ENCODE results near the gene RNU1-3. TPM values are rescaled to one million over a fixed set of nuclear protein-coding genes. Genes with fewer than 3 reads are reported as not detected.
"Not testable (repeated sequence)": the region's sequence is repeated elsewhere in the genome, so short reads cannot be mapped to it uniquely, and the experiment has no call there.

The RNU1-3 gene
- total RNA-seq, 2 donors from 2014 or later: 3,182 to 3,922 TPM

- not testable (repeated sequence) for DNase-seq; H3K27me3 Mint-ChIP-seq; H3K4me3 Mint-ChIP-seq; H3K36me3 Mint-ChIP-seq (ENCODE audit: low read depth); H3K9me3 ChIP-seq (ENCODE audit: control insufficient read depth, low read length, poor library complexity, severe bottlenecking); ATAC-seq; H3K4me1 Mint-ChIP-seq; H3K27ac Mint-ChIP-seq
Observed at GRCh38 chr1:16687132-16687800, 20.5 kb upstream of the RNU1-3 start.

GRCh38 chr1:16685445-16686371 lies 19.0 kb upstream of the RNU1-3 start:
- H3K27ac Mint-ChIP-seq; H3K4me1 Mint-ChIP-seq; ATAC-seq; DNase-seq; H3K36me3 Mint-ChIP-seq (ENCODE audit: low read depth); H3K27me3 Mint-ChIP-seq; H3K9me3 ChIP-seq (ENCODE audit: control insufficient read depth, low read length, poor library complexity, severe bottlenecking): not testable (repeated sequence)
- H3K4me3 Mint-ChIP-seq: peak overlapping the region; percentile 28

GRCh38 chr1:16684738-16685337 lies 18.1 kb upstream of the RNU1-3 start:
- not testable (repeated sequence) for H3K4me3 Mint-ChIP-seq; H3K9me3 ChIP-seq (ENCODE audit: control insufficient read depth, low read length, poor library complexity, severe bottlenecking); H3K27me3 Mint-ChIP-seq; H3K4me1 Mint-ChIP-seq; DNase-seq; H3K36me3 Mint-ChIP-seq (ENCODE audit: low read depth); H3K27ac Mint-ChIP-seq
- peak; percentile 77 for ATAC-seq

- DNase-seq; H3K27me3 Mint-ChIP-seq; H3K27ac Mint-ChIP-seq; H3K4me3 Mint-ChIP-seq; H3K4me1 Mint-ChIP-seq; ATAC-seq; H3K36me3 Mint-ChIP-seq (ENCODE audit: low read depth); H3K9me3 ChIP-seq (ENCODE audit: control insufficient read depth, low read length, poor library complexity, severe bottlenecking): not testable (repeated sequence)
Observed at GRCh38 chr1:16684152-16684551, 17.4 kb upstream of the RNU1-3 start.

- not testable (repeated sequence) for ATAC-seq; H3K4me3 Mint-ChIP-seq; H3K4me1 Mint-ChIP-seq; H3K36me3 Mint-ChIP-seq (ENCODE audit: low read depth); H3K9me3 ChIP-seq (ENCODE audit: control insufficient read depth, low read length, poor library complexity, severe bottlenecking); DNase-seq; H3K27ac Mint-ChIP-seq
- H3K27me3 Mint-ChIP-seq: peaks cover 17% of the 10 kb centered on the region
Observed at GRCh38 chr1:16682803-16683202, 16.1 kb upstream of the RNU1-3 start.

- not testable (repeated sequence) for H3K4me3 Mint-ChIP-seq; ATAC-seq; H3K9me3 ChIP-seq (ENCODE audit: control insufficient read depth, low read length, poor library complexity, severe bottlenecking); H3K36me3 Mint-ChIP-seq (ENCODE audit: low read depth); DNase-seq; H3K27ac Mint-ChIP-seq
- Mint-ChIP-seq H3K4me1 (peaks cover 14% of the 10 kb centered on the region), H3K27me3 (peaks cover 12% of the 10 kb centered on the region)
Observed at GRCh38 chr1:16680366-16680765, 13.6 kb upstream of the RNU1-3 start.

- peaks cover 12% of the 10 kb centered on the region for H3K27me3 Mint-ChIP-seq
- H3K4me3 Mint-ChIP-seq: peak overlapping the region; percentile 83
- H3K4me1 Mint-ChIP-seq: peaks cover 14% of the 10 kb centered on the region
- H3K27ac Mint-ChIP-seq: peak overlapping the region; percentile 90
- ATAC-seq (peak; percentile 63), DNase-seq (no peak)
- H3K36me3 Mint-ChIP-seq (ENCODE audit: low read depth): no peaks in the 10 kb centered on the region
- H3K9me3 ChIP-seq (ENCODE audit: control insufficient read depth, low read length, poor library complexity, severe bottlenecking): no peaks in the 10 kb centered on the region
Observed at GRCh38 chr1:16677552-16678431, 11.0 kb upstream of the RNU1-3 start.

GRCh38 chr1:16676661-16677523 lies 10.1 kb upstream of the RNU1-3 start:
- Mint-ChIP-seq H3K27ac (peak overlapping the region; percentile 68), H3K27me3 (peaks cover 12% of the 10 kb centered on the region), H3K4me1 (peaks cover 14% of the 10 kb centered on the region), H3K4me3 (peak overlapping the region; percentile 73)
- not testable (repeated sequence) for DNase-seq; H3K36me3 Mint-ChIP-seq (ENCODE audit: low read depth); H3K9me3 ChIP-seq (ENCODE audit: control insufficient read depth, low read length, poor library complexity, severe bottlenecking)
- ATAC-seq: peak; percentile 77

- not testable (repeated sequence) for H3K4me3 Mint-ChIP-seq; H3K9me3 ChIP-seq (ENCODE audit: control insufficient read depth, low read length, poor library complexity, severe bottlenecking); H3K27ac Mint-ChIP-seq; H3K36me3 Mint-ChIP-seq (ENCODE audit: low read depth); DNase-seq; ATAC-seq
- H3K4me1 Mint-ChIP-seq: peaks cover 14% of the 10 kb centered on the region
- H3K27me3 Mint-ChIP-seq: peaks cover 12% of the 10 kb centered on the region
Observed at GRCh38 chr1:16675118-16675510, 8.4 kb upstream of the RNU1-3 start.

- H3K4me3 Mint-ChIP-seq; DNase-seq; H3K36me3 Mint-ChIP-seq (ENCODE audit: low read depth); H3K9me3 ChIP-seq (ENCODE audit: control insufficient read depth, low read length, poor library complexity, severe bottlenecking); H3K27ac Mint-ChIP-seq; ATAC-seq: not testable (repeated sequence)
- H3K4me1 Mint-ChIP-seq: peaks cover 14% of the 10 kb centered on the region
- H3K27me3 Mint-ChIP-seq: peaks cover 12% of the 10 kb centered on the region
Observed at GRCh38 chr1:16673976-16674375, 7.2 kb upstream of the RNU1-3 start.

- not testable (repeated sequence) for H3K27ac Mint-ChIP-seq; ATAC-seq; H3K9me3 ChIP-seq (ENCODE audit: control insufficient read depth, low read length, poor library complexity, severe bottlenecking); H3K36me3 Mint-ChIP-seq (ENCODE audit: low read depth); DNase-seq; H3K4me1 Mint-ChIP-seq; H3K27me3 Mint-ChIP-seq; H3K4me3 Mint-ChIP-seq
Observed at GRCh38 chr1:16665836-16666235, 912 bp downstream of the RNU1-3 start.

- H3K4me3 Mint-ChIP-seq; H3K27ac Mint-ChIP-seq; H3K4me1 Mint-ChIP-seq; H3K36me3 Mint-ChIP-seq (ENCODE audit: low read depth); H3K9me3 ChIP-seq (ENCODE audit: control insufficient read depth, low read length, poor library complexity, severe bottlenecking); ATAC-seq; H3K27me3 Mint-ChIP-seq; DNase-seq: not testable (repeated sequence)
Observed at GRCh38 chr1:16658234-16658633, 8.5 kb downstream of the RNU1-3 start.
